ENCODE results near the gene AHRR.

AHRR gene

DNA sequence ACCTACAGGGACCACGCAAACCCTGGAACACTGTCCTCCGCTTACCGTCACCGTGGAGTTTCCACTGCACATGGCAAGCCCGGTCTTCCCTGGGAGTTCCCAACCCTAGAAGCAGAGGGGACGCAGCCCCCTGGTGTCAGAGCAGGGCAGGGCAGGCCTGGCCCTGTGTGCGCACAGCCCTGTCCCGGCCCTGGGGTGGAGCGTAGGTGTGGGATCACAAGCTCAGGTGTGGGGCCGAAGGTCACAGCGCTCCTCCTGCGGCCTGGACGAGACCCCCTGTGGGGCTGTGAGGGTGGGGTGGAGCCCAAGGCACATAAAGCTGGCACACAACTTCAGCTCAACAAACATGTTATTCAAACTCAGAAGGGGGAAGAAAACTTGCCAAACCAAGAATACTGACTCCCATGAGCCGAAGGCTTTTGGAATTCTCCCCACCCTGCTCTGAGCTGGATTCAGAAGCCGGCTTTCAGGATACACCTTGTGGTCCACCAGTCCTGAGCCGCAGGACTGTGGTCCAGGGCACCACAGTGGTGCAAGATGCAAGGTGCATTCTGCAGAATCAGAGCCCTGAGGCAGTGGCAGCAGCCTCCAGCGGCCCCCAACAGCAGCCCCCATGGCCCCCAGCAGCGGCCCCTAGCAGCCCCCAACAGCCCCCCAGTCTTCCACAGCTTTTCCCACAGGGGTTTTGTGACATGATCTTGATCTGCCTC, 109.6 kb downstream of the AHRR start:
- DNase-seq = peak; percentile 59

DNA sequence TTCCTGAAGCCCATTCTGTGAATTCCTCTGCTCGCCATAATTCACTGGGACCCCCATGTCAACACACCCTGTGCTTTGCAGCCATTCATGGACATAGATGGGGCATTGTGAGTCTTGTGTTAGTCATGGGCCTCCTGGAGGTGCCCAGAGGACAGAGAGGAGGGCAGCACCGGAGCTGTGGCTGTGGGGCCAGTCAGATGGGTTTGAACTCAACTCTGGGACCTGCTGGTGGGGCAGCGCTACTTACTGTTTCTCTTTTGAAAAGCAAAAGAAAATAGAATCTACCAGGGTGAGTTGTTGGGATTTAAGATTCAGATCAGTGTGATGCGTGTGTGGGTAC, 110.2 kb downstream of the AHRR start:
- no peak for DNase-seq

DNA sequence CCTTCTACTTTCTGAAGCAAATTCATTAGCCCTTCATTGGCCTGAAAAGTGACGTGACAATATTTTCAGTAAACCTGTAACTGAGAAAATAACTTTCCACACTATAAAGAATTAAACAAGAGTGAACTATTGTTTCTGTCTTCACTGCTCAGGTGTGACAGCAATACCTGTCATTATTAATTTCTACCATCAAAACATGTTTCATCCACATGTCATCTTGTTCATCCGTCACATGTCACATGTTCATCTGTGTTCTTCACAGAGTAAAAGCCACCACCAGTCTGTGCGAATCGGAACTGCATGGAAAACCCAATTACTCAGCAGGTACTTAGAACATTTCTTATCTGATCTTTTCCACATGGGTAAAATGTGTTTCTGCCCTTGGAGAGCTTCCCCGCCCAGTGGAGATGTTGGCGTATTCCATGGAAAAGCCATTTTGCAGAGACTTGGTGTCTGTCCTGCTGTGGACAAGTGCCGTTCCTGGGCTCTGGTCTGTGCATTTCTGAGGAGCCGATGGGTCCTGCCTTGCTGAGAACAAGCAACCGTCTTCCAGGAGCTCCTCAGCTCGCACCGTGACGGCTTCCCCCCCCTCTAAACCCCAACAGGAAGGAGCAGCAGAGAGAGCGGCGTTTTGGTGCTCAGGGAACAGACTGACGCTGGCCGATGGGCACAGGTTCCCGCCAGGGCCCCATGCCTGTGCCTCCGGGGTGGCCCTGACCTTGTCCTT, 110.8 kb downstream of the AHRR start:
- DNase-seq = no peak

DNA sequence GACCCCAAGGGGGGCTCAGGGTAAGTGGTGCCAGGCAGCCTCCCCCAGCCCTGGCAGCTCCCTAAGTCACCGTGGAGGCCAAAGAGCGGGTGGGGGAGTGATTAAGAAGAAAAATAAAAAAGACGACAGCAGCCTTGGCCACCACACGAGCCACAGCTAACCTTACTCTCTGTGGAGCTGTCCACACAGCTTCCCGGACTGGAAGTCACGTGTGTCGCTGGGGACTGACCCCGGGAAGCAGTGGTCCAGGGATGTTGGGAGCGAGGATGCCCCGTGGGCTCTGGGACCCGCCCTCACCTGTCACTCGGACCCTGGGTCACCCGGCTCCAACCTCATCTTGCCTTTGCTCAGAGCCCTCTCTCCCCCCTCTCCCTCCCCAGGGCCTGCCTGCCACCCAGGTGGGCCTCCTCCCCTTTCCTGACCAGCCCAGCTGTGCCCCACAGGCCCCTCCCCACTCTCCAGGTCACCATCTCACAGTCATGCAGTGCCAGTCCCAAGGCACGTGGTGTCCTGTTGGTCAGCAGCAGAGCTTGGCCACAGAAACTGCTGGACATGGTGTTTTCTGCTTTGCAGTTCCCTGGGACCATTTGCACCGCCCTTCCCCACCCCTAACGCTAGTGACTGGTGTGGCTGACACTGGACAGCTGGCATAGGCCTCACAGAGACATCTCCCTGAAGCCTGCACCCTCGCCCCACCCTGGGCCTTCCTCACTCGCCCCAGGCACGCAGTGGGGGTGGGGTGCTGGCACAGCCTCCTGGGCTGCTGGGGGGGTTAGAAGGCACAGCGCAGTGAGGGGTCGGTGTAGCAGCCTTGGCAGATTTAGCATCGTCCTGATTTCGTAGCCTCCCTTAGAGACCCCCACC, 111.6 kb downstream of the AHRR start:
- no peak for DNase-seq

DNA sequence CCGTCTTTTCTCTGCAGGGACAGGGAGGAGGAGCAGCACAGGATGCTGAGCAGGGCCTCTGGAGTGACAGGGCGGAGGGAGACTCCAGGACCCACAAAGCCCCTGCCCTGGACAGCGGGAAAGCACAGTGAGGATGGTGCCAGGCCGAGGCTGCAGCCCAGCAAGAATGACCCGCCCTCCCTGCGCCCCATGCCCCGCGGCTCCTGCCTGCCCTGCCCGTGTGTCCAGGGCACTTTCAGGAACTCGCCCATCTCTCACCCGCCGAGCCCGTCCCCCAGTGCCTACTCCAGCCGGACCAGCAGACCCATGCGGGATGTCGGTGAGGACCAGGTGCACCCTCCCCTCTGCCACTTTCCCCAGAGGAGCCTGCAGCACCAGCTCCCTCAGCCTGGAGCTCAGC, 112.3 kb downstream of the AHRR start:
- DNase-seq = no peak

DNA sequence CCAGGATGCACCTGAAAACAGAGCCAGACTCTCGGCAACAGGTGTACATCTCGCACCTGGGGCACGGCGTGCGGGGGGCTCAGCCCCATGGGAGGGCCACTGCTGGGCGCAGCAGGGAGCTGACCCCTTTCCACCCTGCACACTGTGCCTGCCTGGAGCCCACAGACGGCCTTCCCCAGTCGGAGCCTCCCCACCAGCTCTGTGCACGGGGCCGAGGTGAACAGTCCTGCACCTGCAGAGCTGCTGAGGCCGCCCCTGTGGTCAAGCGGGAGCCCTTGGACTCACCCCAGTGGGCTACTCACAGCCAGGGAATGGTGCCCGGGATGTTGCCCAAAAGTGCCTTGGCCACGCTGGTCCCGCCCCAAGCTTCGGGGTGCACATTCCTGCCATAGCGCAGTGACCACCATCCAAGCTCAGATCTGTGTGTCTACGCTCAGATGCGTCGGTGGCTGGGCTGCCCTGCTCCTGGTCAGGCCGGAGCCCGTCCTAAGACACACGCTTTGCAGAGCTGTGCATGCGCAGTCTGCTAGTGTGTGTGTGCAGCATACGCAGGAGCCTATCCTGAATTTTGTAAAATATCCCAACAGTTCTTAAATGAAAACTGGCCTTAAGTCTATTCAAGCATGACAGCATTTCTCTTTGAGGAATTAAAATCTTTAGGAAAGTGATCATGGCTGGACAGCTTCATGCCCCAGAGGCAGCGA, 113.1 kb downstream of the AHRR start:
- DNase-seq = no peak

DNA sequence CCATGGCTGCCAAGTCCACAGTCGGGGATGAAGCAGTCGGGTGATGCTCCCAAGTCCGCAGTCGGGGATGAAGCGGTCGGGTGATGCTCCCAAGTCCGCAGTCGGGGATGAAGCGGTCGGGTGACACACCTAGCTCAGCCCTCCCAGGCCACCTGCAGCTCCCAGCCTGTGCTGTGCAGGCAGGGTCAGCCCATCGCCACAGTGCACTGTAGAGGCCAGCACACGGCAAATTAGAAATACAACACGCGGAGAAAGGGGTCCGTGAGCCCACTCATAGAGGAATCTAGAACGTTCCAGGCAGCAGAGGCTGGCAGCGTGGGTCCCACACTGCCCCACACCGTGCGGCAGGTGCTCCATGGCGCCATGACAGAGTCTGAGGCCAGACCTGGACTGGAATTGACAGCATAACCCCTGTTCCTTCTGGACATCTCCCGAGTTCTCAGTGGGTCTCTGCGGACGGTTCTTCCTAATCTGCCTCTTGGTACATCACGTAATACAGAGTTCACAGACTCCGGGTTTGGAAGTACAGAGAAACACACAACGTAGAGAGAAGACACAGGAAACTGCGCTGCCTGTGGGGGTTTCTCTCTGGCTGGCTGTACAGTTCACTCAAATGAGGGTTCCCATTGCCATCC, 113.8 kb downstream of the AHRR start:
- DNase-seq = no peak

DNA sequence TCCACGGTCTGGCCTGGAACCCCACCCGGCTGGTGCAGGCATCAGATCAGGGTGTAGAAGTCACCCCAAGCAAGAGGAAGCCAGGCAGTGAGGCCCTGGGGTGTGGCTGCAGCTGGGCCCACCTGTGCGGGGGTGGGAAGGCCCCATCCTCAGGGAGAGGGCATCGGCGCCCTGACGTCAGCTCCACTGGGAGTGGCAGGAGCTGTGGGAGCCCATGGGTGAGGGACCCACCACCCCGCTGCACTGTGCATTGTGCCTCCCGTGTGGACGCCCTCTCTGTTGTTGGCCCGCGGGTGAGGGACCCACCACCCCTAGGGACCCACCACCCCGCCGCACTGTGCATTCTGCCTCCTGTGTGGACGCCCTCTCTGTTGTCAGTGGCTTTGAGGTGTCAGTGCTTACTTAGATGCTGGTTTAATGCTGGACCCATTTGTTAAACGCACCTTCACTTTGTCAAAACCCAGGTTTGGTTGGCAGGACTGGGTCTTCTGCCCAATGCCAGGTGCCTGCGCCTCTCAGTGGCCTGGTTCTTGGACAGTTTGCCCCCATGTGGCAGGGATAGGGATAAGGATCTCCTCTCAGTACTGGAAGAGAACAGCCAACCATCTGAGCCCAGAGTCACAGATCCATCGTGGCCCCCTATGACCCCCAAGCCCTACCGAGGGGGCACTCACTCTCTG, 114.6 kb downstream of the AHRR start:
- DNase-seq = peak; percentile 39

DNA sequence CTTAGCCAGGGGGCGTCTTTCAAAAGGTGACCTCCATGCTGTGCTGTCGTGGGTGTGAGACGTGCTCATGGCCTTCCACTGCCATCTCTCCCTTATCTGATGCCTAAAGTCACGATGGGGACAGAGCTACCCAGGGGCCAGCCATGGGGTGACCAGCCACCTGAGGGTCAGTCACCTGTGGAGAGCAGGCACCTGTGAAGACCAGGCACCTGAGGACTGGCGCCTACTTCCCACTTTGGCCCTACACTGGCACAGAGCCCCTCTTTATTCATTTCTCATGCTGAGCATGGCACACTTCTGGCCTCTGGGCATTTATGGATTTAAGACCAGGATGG, 115.1 kb downstream of the AHRR start:
- no peak for DNase-seq

DNA sequence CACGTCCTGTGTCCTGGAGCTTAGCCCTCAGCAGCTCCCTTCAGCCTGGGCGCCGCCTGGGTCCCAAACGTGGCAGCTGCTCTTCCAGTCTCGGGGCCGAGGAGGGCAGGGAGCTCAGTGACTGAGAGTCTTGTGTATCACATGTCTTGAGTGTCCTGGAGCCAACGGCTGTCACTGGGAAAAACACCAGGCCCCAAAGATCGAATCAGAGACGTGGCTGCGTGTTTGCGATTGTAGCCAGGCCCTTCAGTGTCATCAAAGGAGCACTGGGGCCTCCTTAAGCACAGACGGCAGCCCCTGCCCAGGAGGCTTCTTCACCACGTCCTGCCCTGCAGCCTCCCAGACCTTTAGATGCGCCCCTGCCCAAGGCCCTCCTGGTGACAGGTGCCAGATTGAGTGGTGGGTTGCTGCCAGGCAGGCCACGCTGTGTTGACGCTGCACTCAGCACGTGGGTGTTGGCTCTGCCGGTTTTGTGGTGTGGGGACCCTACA, 115.8 kb downstream of the AHRR start:
- no peak for DNase-seq

DNA sequence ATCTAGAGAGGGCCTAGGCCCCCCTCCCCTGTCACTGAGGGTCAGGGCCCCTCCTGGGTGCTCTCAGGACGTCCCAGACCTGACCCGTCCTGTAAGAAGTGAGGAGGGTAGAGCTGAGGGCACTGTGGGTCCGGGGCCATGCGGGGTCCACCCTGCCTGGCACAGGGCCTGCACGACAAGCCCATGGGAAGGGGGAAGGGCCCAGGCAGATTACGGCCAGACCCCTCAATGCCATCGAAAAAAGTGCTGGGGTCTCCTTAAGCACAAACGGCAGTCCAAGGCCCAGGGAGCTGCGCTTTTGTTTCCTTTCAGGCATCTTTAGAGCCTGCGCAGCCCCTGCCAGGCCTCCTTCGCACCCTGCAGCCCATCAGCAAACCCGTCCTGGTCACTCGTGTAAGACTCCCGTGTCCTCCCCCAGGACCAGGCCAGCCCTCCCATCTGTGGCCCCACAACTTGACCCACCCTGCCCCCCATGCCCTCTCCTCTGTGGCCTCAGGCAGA, 117.0 kb downstream of the AHRR start:
- DNase-seq = no peak

DNA sequence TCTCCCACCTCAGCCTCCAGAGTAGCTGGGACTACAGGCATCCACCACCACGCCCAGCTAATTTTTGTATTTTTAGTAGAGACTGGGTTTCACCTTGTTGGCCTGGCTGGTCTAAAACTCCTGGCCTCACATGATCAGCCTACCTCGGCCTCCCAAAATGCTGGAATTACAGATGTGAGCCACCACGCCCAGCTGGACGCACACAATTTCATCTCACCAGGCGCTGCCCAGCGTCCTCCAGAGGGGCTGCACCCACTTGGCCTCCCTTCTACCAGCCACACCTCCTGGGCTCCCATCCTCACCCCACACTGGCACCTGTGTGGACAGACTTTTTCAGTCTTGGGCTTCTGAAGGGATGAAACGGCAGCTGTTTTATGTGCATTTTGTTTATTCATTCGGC, 117.7 kb downstream of the AHRR start:
- no peak for DNase-seq

DNA sequence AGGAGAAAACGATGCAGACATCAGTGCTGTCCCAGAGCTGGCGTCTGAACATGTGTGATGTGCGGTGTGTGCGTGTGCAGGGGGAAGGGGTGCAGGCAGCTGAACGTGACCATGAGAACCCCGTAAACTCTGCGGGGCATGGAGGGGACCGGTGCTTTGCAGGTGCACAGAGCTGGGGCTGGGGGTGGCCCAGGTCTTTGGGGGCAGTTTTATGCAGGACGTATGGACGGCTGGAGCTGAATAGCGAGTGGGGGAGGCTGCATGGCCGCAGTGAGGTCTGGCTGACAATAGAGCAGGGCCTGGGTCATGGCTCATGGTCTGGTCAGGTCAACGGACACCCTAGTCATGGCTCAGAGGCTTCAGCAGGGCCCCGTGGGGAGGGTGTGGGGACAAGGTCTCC, 118.1 kb downstream of the AHRR start:
- DNase-seq = no peak

DNA sequence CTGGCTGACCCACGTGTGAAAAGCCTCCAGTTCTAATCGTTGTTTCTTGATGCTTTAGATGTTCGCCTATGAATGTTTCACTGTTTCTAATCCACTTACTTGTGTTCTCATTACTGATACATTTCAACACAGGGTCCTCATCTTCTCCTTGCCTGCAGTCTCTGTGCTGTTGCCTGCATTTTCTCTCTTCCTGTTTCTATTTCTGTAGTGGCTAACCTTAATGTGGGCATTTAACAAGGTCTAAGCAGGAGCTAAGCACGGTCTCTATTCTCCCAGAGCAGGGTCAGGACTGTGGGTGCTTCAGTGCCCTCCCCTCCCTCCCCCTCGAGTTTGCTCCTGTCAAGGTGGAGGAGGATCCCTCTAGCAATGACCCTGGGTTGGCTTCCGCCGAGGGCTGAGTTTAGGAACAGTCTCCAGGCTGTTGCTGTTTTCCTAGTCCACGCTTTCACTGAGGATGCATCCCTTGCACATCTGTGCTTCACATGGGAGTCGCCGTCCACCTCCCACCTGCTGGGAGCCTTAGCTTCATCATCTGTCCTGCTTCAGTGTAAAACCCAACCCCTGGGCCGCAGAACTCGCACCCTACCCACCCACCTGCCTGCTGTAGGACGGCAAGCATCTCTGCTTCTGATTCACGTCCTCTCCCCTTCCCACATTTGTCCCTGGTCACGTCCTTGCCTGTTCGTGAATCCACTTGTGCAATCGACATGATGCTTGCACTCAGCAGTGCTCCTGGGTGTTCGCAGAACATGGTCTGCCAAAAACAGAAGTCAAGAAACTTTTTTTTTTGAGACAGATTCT, 119.1 kb downstream of the AHRR start:
- DNase-seq = no peak

DNA sequence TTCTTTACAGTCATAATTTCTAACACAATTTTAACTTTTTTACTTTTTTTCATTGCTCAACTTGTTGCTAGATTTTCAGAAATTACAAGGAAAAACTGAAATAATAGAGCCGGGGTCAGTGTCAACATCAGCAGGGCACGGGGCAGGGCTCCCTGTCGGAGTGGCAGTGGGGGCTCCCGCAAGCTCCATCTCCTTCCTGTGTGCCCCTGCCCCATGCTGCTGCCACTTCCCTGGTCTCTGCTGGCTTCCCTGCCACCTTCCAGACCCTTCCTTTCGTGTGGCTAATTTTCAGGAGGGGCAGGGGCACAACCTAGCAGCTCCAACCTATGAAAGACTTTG, 120.5 kb downstream of the AHRR start:
- no peak for DNase-seq

DNA sequence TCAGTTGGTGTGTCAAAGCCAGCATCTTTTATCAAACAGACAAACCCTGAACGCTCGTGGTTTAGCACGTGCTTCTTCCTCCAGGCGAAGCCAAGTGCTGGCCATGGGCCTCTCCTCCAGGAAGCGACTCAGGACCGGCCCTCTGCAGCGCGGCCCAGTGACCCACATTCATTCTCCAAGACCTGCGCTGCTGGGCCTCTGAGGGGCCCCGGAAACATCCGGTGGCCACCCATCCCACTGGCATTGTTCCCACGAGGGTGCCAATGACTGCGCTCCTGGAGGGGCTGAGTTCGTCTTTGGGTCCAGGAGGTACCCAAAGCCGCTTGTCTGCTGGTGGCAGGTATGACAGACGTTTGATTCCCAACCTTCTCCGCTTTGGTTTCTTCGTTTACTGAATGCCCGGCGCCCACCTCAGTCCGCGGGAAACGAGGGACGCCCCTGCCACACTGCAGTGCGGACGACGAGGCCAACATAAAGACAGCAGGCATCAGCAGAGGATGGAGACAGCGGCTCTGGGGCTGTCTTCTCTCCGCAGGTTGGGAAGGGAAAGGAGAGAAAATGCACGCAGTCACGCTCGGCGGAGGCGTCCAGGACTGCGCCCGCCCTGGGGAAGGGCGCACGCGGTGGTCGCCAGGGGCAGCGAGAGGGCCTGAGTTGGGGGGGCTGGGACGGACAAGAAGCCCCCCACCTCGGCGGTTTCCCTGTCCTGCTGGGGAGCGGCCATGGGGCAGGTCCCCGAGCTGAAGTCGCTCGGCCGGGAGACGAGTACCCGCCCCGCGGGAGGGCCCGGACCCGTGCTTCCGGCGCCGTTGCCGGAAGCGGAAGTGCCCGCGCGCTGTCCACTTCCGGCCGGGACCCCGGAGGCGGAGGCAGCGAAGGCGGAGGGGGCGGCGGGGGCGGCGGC, 121.1 kb downstream of the AHRR start, which contains the start of gene EXOC3:
Gene EXOC3, plus strand, starts transcription at position 842 of the 904 bp plus-strand sequence. CDS start 3,030 bp downstream, outside the sequence.
- peak; percentile 78 for DNase-seq

DNA sequence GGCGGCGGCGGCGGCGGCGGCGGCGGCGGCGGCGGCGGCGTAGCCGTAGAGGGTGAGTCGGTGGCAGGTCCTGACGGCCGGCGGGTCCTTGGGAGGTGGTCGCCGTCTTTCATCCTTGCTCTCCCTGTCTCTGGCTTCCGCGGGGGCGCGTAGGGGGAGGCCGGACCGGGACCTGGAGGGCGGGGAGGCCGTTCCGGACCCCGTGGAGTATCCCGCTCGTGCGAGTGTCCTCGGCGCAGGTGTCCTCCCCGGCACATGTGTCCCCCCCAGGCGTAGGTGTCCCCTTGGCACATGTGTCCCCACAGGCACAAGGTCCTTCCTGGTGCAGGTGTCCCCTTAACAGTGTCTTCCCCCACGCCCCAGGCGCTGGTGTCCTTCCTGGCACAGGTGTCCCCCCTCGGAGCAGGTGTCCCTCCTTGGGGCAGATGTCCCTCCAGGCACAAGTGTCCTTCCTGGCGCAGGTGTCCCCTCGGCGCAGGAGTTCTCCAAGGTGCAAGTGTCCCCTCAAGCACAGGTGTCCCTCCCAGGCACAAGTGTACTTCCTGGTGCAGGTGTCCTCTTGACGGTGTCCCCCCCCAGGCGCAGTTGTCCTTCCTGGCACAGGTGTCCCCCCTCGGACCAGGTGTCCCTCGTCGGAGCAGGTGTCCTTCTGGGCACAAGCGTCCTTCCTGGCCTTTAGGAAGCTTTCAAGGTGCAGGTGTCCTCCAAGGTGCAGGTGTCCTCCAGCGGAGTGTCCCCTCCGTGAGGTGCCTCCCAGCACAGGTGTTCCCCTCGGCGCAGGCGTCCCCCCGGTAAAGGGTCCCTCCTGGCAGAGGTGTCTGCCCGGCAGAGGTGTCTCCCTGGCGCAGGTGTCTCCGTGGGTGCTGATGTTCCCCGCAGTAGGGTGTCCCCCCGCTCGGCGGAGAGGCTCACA, 122.0 kb downstream of the AHRR start:
- DNase-seq = no peak

DNA sequence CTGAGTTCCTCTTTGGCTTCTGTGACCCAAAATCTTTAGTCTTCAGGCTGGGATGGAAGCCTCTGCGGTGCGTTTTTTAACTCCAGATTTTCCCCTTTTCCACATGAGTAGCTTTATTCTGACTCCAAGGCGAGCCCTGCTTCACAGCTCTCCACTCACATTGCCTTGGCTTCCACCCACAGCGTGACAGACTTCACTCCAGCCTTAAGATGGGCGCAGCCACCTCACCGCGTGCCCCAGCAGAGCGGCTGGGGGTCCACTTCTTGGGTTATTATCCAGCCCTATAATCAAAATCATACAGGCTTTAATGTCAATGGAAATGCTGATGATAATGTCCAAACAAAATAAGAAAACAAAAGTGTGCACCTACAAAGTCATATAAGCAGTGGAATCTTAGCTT, 122.7 kb downstream of the AHRR start:
- DNase-seq = no peak

Data from fibroblast of skin of scalp (primary cell).